Heart left ventricle (tissue), 16 donors: ENCODE measurements around the gene S100A11. TPM values are rescaled to one million over a fixed set of nuclear protein-coding genes. Genes with fewer than 3 reads are reported as not detected.
A peak's percentile ranks its signal among the peaks of the same experiment; 100 is the strongest.

ENCODE experiments used
- ATAC-seq, 4 donors: fragments of 200-7000 bp; cut with Tn5 transposase; one replicate each; pipeline ENCODE4 v1.9.1; 2020 to 2022; ENCODE audit warnings: moderate library complexity in 4 of 4, mild to moderate bottlenecking in 3 of 4, moderate number of reproducible peaks in 1 of 4
- DNase-seq, 5 donors: peaks; one replicate each; pipeline ENCODE4 v3.0.0-alpha.2; 2020
- H3K27ac ChIP-seq, 12 donors: fragments of 200-600 bp; sonication (generic) in 4 of 12; one replicate each; pipeline versions ENCODE4 v1.5.0 to v1.8.0; 2016 to 2022; ENCODE audit warnings: mild to moderate bottlenecking in 2 of 12
- H3K27me3 ChIP-seq, 9 donors: fragments of 200-600 bp; sonication (generic) in 2 of 9; one replicate each; pipeline versions ENCODE4 v1.5.1 to v1.8.0; 2016 to 2022; ENCODE audit warnings: mild to moderate bottlenecking in 3 of 9
- H3K36me3 ChIP-seq, 9 donors: fragments of 200-600 bp; sonication (generic) in 2 of 9; one replicate each; pipeline versions ENCODE4 v1.5.0 to v1.8.0; 2018 to 2022; ENCODE audit warnings: mild to moderate bottlenecking in 2 of 9
- H3K4me1 ChIP-seq, 12 donors: fragments of 200-600 bp; sonication (generic) in 4 of 12; one replicate each; pipeline versions ENCODE4 v1.5.0 to v1.8.0; 2016 to 2022; ENCODE audit warnings: mild to moderate bottlenecking in 3 of 12
- H3K4me3 ChIP-seq, 12 donors: fragments of 200-600 bp; sonication (generic) in 4 of 12; one replicate each; pipeline versions ENCODE4 v1.5.0 to v1.8.0; 2017 to 2022; ENCODE audit warnings: mild to moderate bottlenecking in 9 of 12, moderate library complexity in 4 of 12
- H3K9me3 ChIP-seq, 12 donors: fragments of 200-600 bp; sonication (generic) in 4 of 12; one replicate each; pipeline versions ENCODE4 v1.5.0 to v1.8.0; 2016 to 2022; ENCODE audit warnings: mild to moderate bottlenecking in 1 of 12
- POLR2A ChIP-seq, 2 donors: fragments of 450-650 bp; IDR thresholded peaks; one replicate each; pipeline ENCODE4 v1.6.1; 2017; ENCODE audit warnings: antibody characterized with exemption in 2 of 2, mild to moderate bottlenecking in 2 of 2, moderate library complexity in 2 of 2
- WGBS, 4 donors: extraction: QIAGEN DNeasy Blood & Tissue Kit in 2 of 4; methylation state at CpG; one replicate each; pipeline versions ENCODE4 v1.1.5 to v1.1.7; 2013 to 2018; 5-methylcytosine and 5-hydroxymethylcytosine counted together
- intact Hi-C, 10 donors: fragments of 100-400 bp; cut with DNase I; formaldehyde crosslinking; loops; one replicate each; pipeline versions ENCODE4 v1.11.1 to v1.14.2; 2022
- polyA plus RNA-seq, 2 donors: library from polyadenylated mRNA; stranded (reverse); fragments of 200-250 nt; gene quantifications; one replicate each; pipeline ENCODE4 v1.2.3, GENCODE V29; 2013
- total RNA-seq, 9 donors: library from RNA; depleted of rRNA in 2 of 9; stranded (reverse); fragments of >200 nt in 2 of 9; fragmentation: NEBNext Ultra II Directional in 3 of 9; extraction: Animal tissue kit (Norgen Biotek cat#: 25700) in 3 of 9; gene quantifications; one replicate each; pipeline versions ENCODE4 v1.1.0 to v1.2.4, GENCODE V29; 2016 to 2023
- TF ChIP-seq, protein P1 (sequence below), 12 donors: fragments of 200-600 bp; sonication (generic) in 4 of 12; IDR thresholded peaks; one replicate each; pipeline versions ENCODE4 v1.5.0 to v1.8.0; 2018 to 2022; ENCODE audit warnings: antibody characterized with exemption in 12 of 12, mild to moderate bottlenecking in 5 of 12
- donor health status: ischemic (EF 13 %, LVEDD 7.1; RV severe dilation, severe dysfunction).
- donor health status: healthy with polysubstance abuse.
- donor health status: DM: no; HTN: yes; CAD: no.
- donor health status: DM: no; HTN: no; CAD: no.
- donor health status: ischemic (EF 25% LVEDD 6.9; RV normal size, moderate dysfunction).
- donor health status: ischemic (EF 25% LVEDD 5.7; RV mildly dilated, moderate dysfunction).
- donor health status: healthy.
- donor health status: DM: yes; HTN: yes; CAD: no.
- donor health status: ischemic (EF 35%, LVEDD 5.7; RV mildly dilated, moderate dysfunction).
- donor health status: nonischemic (EF 11% LVEDD 7.7; RV severe dilation, severe dysfunction).
- donor health status: DM: yes; HTN: yes; CAD: no.
- donor health status: PGD.
- donor health status: ischemic (EF 29% LVEDD 5.4; RV normal size, mild dysfunction).
- donor health status: nonischemic (EF 23%, LVEDD 6.1; RV moderate dilation, normal function).

The S100A11 gene
- total and polyA plus RNA-seq, 11 donors, result 44.9 to 571 (median 114) TPM

DNA sequence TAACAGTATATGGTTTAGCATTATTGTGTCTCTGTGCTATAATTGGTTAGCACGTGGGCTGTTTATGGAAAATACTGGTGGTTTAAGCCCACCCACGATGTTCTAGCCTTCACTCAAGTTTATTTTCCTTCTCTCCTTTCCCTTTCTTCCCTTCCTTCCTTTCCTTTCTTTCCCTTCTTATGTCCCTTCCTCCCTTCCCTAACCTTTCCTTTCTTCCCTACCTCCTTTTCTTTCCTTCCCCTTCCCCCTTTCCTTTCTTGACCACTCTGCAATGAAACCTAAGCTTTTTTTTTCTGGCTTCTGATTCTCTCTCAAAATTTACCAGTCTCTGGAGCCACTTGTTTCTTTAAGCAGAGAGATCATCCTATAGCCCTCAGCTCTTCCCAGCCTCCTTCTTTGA lies 29.8 kb downstream of the S100A11 start:
- TF ChIP-seq, protein P1, sequence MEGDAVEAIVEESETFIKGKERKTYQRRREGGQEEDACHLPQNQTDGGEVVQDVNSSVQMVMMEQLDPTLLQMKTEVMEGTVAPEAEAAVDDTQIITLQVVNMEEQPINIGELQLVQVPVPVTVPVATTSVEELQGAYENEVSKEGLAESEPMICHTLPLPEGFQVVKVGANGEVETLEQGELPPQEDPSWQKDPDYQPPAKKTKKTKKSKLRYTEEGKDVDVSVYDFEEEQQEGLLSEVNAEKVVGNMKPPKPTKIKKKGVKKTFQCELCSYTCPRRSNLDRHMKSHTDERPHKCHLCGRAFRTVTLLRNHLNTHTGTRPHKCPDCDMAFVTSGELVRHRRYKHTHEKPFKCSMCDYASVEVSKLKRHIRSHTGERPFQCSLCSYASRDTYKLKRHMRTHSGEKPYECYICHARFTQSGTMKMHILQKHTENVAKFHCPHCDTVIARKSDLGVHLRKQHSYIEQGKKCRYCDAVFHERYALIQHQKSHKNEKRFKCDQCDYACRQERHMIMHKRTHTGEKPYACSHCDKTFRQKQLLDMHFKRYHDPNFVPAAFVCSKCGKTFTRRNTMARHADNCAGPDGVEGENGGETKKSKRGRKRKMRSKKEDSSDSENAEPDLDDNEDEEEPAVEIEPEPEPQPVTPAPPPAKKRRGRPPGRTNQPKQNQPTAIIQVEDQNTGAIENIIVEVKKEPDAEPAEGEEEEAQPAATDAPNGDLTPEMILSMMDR (IDR thresholded peaks at IDR 0.05), result no peak
- no peak for TF ChIP-seq POLR2A (IDR thresholded peaks at IDR 0.05)
- DNase-seq (no peak), ATAC-seq (no peak)
- H3K9me3 ChIP-seq, result no peaks in the 10 kb centered on the region
- H3K27ac ChIP-seq, result no peak overlapping the region
- peaks cover 0 to 3% (median 0%) of the 10 kb centered on the region in 9 donors for H3K27me3 ChIP-seq
- H3K4me1 ChIP-seq, result peaks cover 0 to 18% (median under 1%) of the 10 kb centered on the region in 12 donors
- intact Hi-C loops, result loop anchor here in 1 of 10 donors (10.0 kb wide), 1 partner anchor 242 kb away; the partner anchor contains the start of gene MRPL9
- no peak overlapping the region for H3K4me3 ChIP-seq
- H3K36me3 ChIP-seq, result no peaks in the 10 kb centered on the region
- WGBS, 4 donors, result 58 to 73% (median 66%) methylated on average over 2 of the region's 2 CpGs

- intact Hi-C loops, result loop anchor here in 1 of 10 donors (10.0 kb wide), 1 partner anchor 241 kb away; the partner anchor contains the start of gene MRPL9
Observed at GRCh38 chr1:152005360-152005912, 31.4 kb downstream of the S100A11 start.

GRCh38 chr1:152003846-152004442 lies 32.9 kb downstream of the S100A11 start:
- Histone ChIP-seq H3K36me3 (no peaks in the 10 kb centered on the region), H3K9me3 (no peaks in the 10 kb centered on the region), H3K27me3 (no peaks in the 10 kb centered on the region), H3K4me1 (peaks cover 0 to 24% (median 5%) of the 10 kb centered on the region in 12 donors), H3K4me3 (no peak overlapping the region), H3K27ac (no peak overlapping the region)
- ATAC-seq (peak in 3 of 4 donors; percentile 31 to 44 (median 33)), DNase-seq (peak in 1 of 5 donors; percentile 40)
- intact Hi-C loops, result loop anchor here in 5 of 10 donors (5.0 to 10.0 kb wide), 3 partner anchors 37 to 239 kb away; partner anchors contain the start of gene MRPL9 (in 1 of the 5)
- TF ChIP-seq, protein P1 (IDR thresholded peaks at IDR 0.05), result peak in 4 of 12 donors; percentile 6 to 23 (median 18)
- TF ChIP-seq POLR2A (IDR thresholded peaks at IDR 0.05), result no peak
- WGBS, 4 donors, result 39 to 48% (median 45%) methylated on average over 4 of the region's 4 CpGs

More at GRCh38 chr1:152005360-152005912, 31.4 kb downstream of the S100A11 start:
- TF ChIP-seq POLR2A (IDR thresholded peaks at IDR 0.05), result no peak
- TF ChIP-seq, protein P1 (IDR thresholded peaks at IDR 0.05), result no peak
- Histone ChIP-seq H3K4me1 (peaks cover 0 to 23% (median 5%) of the 10 kb centered on the region in 12 donors), H3K27ac (no peak overlapping the region), H3K27me3 (peaks cover 0 to 3% (median 0%) of the 10 kb centered on the region in 9 donors), H3K9me3 (no peaks in the 10 kb centered on the region), H3K36me3 (no peaks in the 10 kb centered on the region), H3K4me3 (no peak overlapping the region)
- peak; percentile 55 to 66 (median 65) for ATAC-seq
- no peak for DNase-seq
- WGBS, 4 donors, result 49 to 58% (median 50%) methylated on average over 4 of the region's 4 CpGs

GRCh38 chr1:152002960-152003359 lies 33.8 kb downstream of the S100A11 start:
- ATAC-seq (peak; percentile 44 to 62 (median 50)), DNase-seq (peak in 2 of 5 donors; percentile 43 to 51)
- peaks cover 0 to 24% (median 5%) of the 10 kb centered on the region in 12 donors for H3K4me1 ChIP-seq
- H3K36me3 ChIP-seq, result no peaks in the 10 kb centered on the region
- no peaks in the 10 kb centered on the region for H3K27me3 ChIP-seq
- no peak overlapping the region for H3K4me3 ChIP-seq
- intact Hi-C loops, result loop anchor here in 5 of 10 donors (5.0 to 10.0 kb wide), 3 partner anchors 36 to 238 kb away; partner anchors contain the start of gene MRPL9 (in 1 of the 5)
- peak overlapping the region in 1 of 12 donors; percentile 13 for H3K27ac ChIP-seq
- TF ChIP-seq POLR2A (IDR thresholded peaks at IDR 0.05), result no peak
- TF ChIP-seq, protein P1 (IDR thresholded peaks at IDR 0.05), result no peak
- WGBS, 4 donors, result 19 to 35% (median 29%) methylated on average over 3 of the region's 3 CpGs
- no peaks in the 10 kb centered on the region for H3K9me3 ChIP-seq
